ENCODE measurements around the gene ARSB. TPM values are rescaled to one million over a fixed set of nuclear protein-coding genes. Genes with fewer than 3 reads are reported as not detected.

ARSB gene
- total and polyA plus RNA-seq, 9 of the 15 experiments (the other 6 are each of a cell fraction or from before 2014, with no cell fraction given), result 0.52 to 4.6 (median 2.4) TPM

DNA sequence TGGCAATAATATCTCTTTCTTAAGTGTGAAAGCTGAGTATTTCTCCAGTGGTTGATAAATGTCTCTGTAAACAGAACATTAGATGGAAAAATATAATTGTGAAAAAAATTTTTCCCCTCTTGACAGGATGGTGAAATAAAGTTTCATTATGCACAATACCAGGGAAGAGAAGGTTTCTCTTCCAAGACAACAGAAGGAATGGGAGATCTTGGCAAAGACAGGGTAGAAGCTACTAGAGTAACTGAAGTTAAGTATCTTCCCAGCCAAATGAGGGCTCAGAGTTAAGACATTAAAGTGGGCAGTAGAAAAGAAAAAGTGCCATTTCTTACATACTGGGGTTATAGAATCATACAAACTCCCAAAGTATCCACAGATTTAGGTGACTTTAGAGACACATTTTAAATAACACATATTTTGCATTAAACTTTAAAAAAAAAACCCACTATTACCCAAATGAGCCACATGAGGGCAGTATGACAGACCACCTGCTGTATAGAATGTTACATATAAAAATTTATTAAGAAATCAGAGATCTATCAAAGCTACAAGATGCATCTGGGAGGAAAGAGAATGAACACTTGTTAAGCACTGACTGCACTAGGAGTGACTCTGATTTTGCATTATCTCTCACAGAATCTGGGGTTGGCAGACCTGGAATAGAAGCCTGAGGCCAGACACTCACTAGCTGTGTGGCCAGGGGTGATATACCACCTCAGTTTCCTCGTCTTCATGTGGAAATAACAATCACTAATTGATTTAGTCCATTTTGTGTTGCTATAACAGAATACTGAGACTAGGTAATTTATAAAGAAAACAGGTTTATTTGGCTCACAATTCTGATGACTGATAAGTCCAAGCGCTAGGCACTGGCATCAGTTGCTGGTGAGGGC lies 98.5 kb downstream of the ARSB start (continued):
- TF ChIP-seq, protein P1, sequence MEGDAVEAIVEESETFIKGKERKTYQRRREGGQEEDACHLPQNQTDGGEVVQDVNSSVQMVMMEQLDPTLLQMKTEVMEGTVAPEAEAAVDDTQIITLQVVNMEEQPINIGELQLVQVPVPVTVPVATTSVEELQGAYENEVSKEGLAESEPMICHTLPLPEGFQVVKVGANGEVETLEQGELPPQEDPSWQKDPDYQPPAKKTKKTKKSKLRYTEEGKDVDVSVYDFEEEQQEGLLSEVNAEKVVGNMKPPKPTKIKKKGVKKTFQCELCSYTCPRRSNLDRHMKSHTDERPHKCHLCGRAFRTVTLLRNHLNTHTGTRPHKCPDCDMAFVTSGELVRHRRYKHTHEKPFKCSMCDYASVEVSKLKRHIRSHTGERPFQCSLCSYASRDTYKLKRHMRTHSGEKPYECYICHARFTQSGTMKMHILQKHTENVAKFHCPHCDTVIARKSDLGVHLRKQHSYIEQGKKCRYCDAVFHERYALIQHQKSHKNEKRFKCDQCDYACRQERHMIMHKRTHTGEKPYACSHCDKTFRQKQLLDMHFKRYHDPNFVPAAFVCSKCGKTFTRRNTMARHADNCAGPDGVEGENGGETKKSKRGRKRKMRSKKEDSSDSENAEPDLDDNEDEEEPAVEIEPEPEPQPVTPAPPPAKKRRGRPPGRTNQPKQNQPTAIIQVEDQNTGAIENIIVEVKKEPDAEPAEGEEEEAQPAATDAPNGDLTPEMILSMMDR (IDR thresholded peaks at IDR 0.05 in 2 of 3, conservative IDR thresholded peaks at IDR 0.05 in 1 of 3; ENCODE audit: insufficient read depth in 2 of 3, low read depth in 1 of 3, low read length in 3 of 3), result peak; percentile 38 to 66 (median 48); a peak in 5 of 6 replicates
- TF ChIP-seq, protein P2, sequence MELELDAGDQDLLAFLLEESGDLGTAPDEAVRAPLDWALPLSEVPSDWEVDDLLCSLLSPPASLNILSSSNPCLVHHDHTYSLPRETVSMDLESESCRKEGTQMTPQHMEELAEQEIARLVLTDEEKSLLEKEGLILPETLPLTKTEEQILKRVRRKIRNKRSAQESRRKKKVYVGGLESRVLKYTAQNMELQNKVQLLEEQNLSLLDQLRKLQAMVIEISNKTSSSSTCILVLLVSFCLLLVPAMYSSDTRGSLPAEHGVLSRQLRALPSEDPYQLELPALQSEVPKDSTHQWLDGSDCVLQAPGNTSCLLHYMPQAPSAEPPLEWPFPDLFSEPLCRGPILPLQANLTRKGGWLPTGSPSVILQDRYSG (tag; conservative IDR thresholded peaks at IDR 0.05; ENCODE audit: low read depth), result no peak
- no peak for TF ChIP-seq ZNF431 (CRISPR knock-in tag; IDR thresholded peaks at IDR 0.05)
- TF ChIP-seq FOXP4 (CRISPR knock-in tag; IDR thresholded peaks at IDR 0.05; ENCODE audit: borderline replicate concordance), result no peak
- TF ChIP-seq ZNF224 (CRISPR knock-in tag; IDR thresholded peaks at IDR 0.05), result no peak
- no peak for TF ChIP-seq SMARCC2 (IDR thresholded peaks at IDR 0.05; ENCODE audit: low read depth)
- TF ChIP-seq ZKSCAN8 (CRISPR knock-in tag; IDR thresholded peaks at IDR 0.05), result no peak
- no peak for TF ChIP-seq CREBBP (IDR thresholded peaks at IDR 0.05; ENCODE audit: low read depth, low read length)
- no peak for TF ChIP-seq THAP7 (CRISPR knock-in tag; IDR thresholded peaks at IDR 0.05)
- TF ChIP-seq SMC3 (conservative IDR thresholded peaks at IDR 0.05; ENCODE audit: insufficient read depth, low read depth, low read length), result 0 out of 2 replicates have a peak, but pooled peaks have one; percentile 10
- TF ChIP-seq SAP30 (IDR thresholded peaks at IDR 0.05; ENCODE audit: borderline replicate concordance, insufficient read depth, low read depth, low read length, poor library complexity, severe bottlenecking), result no peak
- no peak for TF ChIP-seq ELF1 (tag; IDR thresholded peaks at IDR 0.05)
- no peak for TF ChIP-seq RBM34 (IDR thresholded peaks at IDR 0.05; ENCODE audit: borderline replicate concordance, insufficient read depth, low read length)
- TF ChIP-seq ZNF140 (CRISPR knock-in tag; IDR thresholded peaks at IDR 0.05), result no peak
- no peak for TF ChIP-seq MITF (IDR thresholded peaks at IDR 0.05)
- TF ChIP-seq MAX (CRISPR knock-in tag; IDR thresholded peaks at IDR 0.05), result no peak
- peak; percentile 73 for TF ChIP-seq ZNF384 (IDR thresholded peaks at IDR 0.05; ENCODE audit: low read depth, low read length)
- no peak for TF ChIP-seq ZNF408 (CRISPR knock-in tag; IDR thresholded peaks at IDR 0.05; ENCODE audit: low read depth)
- no peak for TF ChIP-seq ZFPM2 (CRISPR knock-in tag; IDR thresholded peaks at IDR 0.05)

All from K562 (cell line).